HG02870 (cell line): Measurements from ENCODE around the gene RPL36.
"Not testable (repeated sequence)": the region's sequence is repeated elsewhere in the genome, so short reads cannot be mapped to it uniquely, and the experiment has no call there.

Experiments used
- ATAC-seq: cut with Tn5 transposase; IDR thresholded peaks from one replicate; pipeline ENCODE4 v1.9.1; 2021; ENCODE audit warnings: mild to moderate bottlenecking, moderate library complexity; ENCODE audit not compliant: unreplicated experiment

The RPL36 gene

GRCh38 chr19:5688262-5688881 is 1.7 kb upstream of the RPL36 start:
- not testable (repeated sequence) for ATAC-seq

- no peak for ATAC-seq
Observed at GRCh38 chr19:5690955-5691821, 1.1 kb downstream of the RPL36 start.

GRCh38 chr19:5691822-5692722 is 2.0 kb downstream of the RPL36 start:
- no peak for ATAC-seq

DNA sequence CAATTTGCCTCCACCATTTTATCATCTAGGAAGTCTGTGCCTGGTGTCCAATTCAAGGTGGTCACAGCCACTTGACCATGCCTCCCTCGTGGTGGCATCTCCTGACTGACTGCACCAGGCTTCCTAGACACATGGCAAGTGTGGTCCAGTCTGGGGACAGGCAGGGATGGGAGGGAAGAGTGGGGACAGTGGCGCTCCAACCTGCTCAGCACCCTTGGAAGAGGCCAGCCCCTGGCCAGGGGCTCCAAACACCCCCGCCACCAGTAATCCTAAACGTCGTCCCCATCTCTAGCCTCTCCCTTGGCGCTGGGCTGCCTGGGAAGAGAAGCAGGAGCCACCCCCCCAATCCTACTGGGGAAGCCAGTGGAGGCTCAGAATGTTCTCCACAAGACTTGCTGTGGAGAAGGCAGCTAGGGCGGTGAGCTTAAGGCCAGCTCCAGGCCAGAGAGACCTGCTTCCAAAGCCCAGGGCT is 2.7 kb downstream of the RPL36 start:
- ATAC-seq, result no peak

- no peak for ATAC-seq
Observed at GRCh38 chr19:5693195-5694166, 3.4 kb downstream of the RPL36 start.

- ATAC-seq, result no peak
Observed at GRCh38 chr19:5694167-5694955, 4.3 kb downstream of the RPL36 start.

- ATAC-seq, result no peak
Observed at GRCh38 chr19:5694956-5695648, 5.0 kb downstream of the RPL36 start.

DNA sequence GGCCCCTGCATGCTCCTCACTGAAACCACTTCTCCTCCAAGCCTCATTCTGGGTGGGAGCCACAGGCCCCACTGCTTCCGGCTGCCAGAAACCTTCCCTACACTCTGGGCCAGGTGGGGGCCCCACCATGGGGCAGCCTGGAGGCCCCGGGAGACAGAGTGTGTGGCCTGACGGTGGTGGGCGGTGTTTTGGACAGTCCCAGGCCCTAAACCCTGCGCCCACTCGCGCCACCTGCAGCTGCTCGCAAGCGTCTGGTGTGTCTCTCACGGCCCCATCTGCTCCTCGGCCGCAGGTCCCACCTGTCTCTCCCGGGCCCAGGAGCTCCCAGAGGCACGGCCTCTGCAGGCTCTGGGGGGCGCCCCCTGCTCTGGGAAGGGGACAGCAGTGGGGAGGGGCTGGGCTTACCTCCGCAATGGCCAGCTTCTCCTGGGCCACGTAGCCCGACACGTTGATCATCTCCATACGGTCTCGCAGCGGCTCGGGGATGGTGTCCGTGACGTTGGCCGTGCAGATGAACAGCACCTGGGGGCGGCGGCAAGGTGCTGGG is 5.6 kb downstream of the RPL36 start:
- no peak for ATAC-seq

- ATAC-seq, result no peak
Observed at GRCh38 chr19:5696196-5697021, 6.3 kb downstream of the RPL36 start.

- ATAC-seq, result no peak
Observed at GRCh38 chr19:5697022-5697889, 7.2 kb downstream of the RPL36 start.

GRCh38 chr19:5697890-5698634 is 8.0 kb downstream of the RPL36 start:
- ATAC-seq, result no peak

GRCh38 chr19:5698635-5699422 is 8.7 kb downstream of the RPL36 start:
- no peak for ATAC-seq

GRCh38 chr19:5700455-5701092 is 10.5 kb downstream of the RPL36 start:
- no peak for ATAC-seq

DNA sequence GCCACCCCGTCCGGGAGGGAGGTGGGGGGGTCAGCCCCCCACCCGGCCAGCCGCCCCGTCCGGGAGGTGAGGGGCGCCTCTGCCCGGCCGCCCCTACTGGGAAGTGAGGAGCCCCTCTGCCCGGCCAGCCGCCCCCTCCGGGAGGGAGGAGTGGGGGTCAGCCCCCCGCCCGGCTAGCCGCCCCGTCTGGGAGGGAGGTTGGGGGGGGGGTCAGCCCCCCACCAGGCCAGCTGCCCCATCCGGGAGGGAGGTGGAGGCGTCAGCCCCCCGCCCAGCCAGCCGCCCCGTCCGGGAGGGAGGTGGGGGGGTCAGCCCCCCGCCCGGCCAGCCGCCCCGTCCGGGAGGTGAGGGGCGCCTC is 11.9 kb downstream of the RPL36 start:
- not testable (repeated sequence) for ATAC-seq
